ES-I3 (cell line): Measurements from ENCODE around the gene R3HDML.
"Not testable (repeated sequence)": the region's sequence is repeated elsewhere in the genome, so short reads cannot be mapped to it uniquely, and the experiment has no call there.

Experiments
- H3K36me3 ChIP-seq: 2 replicates; pipeline ENCODE4 v1.6.1; 2013; ENCODE audit warnings: mild to moderate bottlenecking, low read length, control low read depth, moderate library complexity; ENCODE audit not compliant: insufficient read depth
- H3K4me1 ChIP-seq: 2 replicates; pipeline ENCODE4 v1.6.1; 2013; ENCODE audit warnings: mild to moderate bottlenecking, control low read depth, low read length; ENCODE audit not compliant: insufficient read depth
- H3K9ac ChIP-seq: 2 replicates; pipeline ENCODE4 v1.6.1; 2013; ENCODE audit warnings: low read depth, mild to moderate bottlenecking, low read length, moderate library complexity
- H3K9me3 ChIP-seq: 2 replicates; pipeline ENCODE4 v1.6.1; 2013; ENCODE audit warnings: mild to moderate bottlenecking, low read length, moderate library complexity; ENCODE audit not compliant: control insufficient read depth, insufficient read depth

Gene R3HDML

DNA sequence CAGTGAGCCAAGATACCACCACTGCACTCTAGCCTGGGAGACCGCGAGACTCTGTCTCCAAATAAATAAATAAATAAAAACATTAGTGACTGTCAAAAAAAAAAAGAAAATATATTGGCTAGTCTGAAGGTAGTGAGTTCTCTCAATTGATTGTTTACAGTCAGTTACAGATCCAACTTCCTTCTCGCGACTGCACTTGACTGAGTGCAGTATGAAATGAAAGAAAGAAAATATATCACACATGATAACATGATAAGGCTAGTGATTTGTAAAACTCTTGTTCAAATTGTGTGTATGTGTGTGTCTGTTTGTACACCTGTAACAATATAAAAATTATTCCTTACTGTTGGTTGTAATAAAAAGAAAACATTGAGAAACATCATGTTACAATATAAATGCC lies 7.9 kb downstream of the R3HDML start:
- Histone ChIP-seq H3K9me3 (no peaks in the 10 kb centered on the region), H3K36me3 (no peaks in the 10 kb centered on the region), H3K4me1 (no peaks in the 10 kb centered on the region; the same call in 1 of the 2 replicates)

DNA sequence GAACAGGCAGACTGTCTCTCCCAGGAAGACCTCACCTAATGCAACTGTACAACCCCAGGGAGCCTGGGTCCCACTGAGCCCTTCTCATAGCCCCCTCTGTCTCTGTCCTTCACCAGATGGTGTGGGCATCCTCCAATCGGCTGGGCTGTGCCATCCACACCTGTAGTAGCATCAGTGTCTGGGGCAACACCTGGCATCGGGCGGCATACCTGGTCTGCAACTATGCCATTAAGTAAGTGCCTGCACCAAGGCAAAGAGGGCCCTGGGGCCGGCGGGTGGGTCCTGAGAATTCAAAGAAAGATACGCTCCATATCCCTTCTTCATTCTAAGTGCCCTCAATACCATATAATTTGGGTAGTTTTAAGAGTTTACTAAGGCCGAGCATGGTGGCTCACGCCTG lies 8.3 kb downstream of the R3HDML start:
- Histone ChIP-seq H3K9ac (no peak overlapping the region), H3K36me3 (no peaks in the 10 kb centered on the region), H3K9me3 (no peaks in the 10 kb centered on the region), H3K4me1 (no peaks in the 10 kb centered on the region; the same call in 1 of the 2 replicates)

More for the DNA sequence above, 7.9 kb downstream of the R3HDML start:
- no peak overlapping the region for H3K9ac ChIP-seq

- not testable (repeated sequence) for H3K36me3 ChIP-seq, H3K9me3 ChIP-seq, H3K9ac ChIP-seq, H3K4me1 ChIP-seq
Measured at GRCh38 chr20:44345941-44346340, 9.1 kb downstream of the R3HDML start.

DNA sequence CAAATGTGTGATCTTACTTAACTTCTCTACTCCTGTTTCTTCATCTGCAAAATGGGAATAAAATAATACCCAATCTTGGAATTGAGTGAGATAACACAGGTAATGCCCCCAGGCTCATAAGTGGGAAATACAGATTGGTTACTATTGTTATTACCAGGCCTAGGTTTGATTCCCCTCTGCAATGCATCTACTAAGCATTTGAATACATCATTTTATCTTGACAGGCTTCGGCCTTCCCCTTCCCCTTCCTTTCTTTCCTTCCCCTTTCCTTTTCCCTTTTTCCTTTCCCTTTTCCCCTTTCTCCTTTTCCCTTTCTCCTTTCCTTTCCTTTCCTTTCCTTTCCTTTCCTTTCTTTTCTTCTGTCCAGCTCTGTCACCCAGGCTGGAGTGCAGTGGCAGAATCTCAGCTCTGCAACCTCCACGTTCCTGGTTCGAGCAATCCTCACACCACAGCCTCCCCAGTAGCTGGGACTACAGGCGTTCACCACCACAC lies 11.4 kb downstream of the R3HDML start:
- H3K9ac ChIP-seq, result no peak overlapping the region
- H3K36me3 ChIP-seq, result no peaks in the 10 kb centered on the region
- H3K9me3 ChIP-seq, result no peaks in the 10 kb centered on the region
- H3K4me1 ChIP-seq, result peaks cover 4% of the 10 kb centered on the region; the same call in 1 of the 2 replicates

GRCh38 chr20:44349349-44349748 lies 12.5 kb downstream of the R3HDML start:
- Histone ChIP-seq H3K4me1 (peaks cover 4% of the 10 kb centered on the region; the same call in 1 of the 2 replicates), H3K9me3 (no peaks in the 10 kb centered on the region), H3K36me3 (no peaks in the 10 kb centered on the region), H3K9ac (no peak overlapping the region)

DNA sequence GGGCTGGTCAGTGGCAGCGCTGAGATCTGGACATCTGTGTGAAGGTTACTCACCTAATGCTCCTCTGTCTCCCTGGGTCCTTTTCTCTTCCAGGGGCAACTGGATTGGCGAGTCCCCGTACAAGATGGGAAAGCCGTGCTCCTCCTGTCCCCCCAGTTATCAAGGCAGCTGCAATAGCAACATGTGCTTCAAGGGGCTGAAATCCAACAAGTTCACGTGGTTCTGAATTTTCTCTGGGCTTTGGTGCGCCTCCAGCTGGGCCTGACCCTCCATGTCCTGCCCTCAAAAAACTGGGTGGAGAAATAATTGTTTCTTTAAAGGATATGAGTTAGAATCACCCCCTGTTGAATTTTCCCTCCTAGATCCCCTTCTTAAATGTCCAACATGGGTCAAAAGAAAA lies 13.7 kb downstream of the R3HDML start:
- Histone ChIP-seq H3K9me3 (no peaks in the 10 kb centered on the region), H3K36me3 (no peaks in the 10 kb centered on the region), H3K4me1 (peaks cover 4% of the 10 kb centered on the region; the same call in 1 of the 2 replicates), H3K9ac (no peak overlapping the region)

GRCh38 chr20:44354979-44355497 lies 18.2 kb downstream of the R3HDML start:
- H3K4me1 ChIP-seq, result peaks cover 4% of the 10 kb centered on the region; the same call in 1 of the 2 replicates
- no peaks in the 10 kb centered on the region for H3K36me3 ChIP-seq
- no peak overlapping the region for H3K9ac ChIP-seq
- no peaks in the 10 kb centered on the region for H3K9me3 ChIP-seq

GRCh38 chr20:44355498-44356352 lies 18.9 kb downstream of the R3HDML start, which contains the start of gene HNF4A:
Gene HNF4A (plus strand): TSS chr20:44355699. CDS start chr20:44355805, 106 bp downstream.
- H3K4me1 ChIP-seq, result peaks cover 4% of the 10 kb centered on the region; the same call in 1 of the 2 replicates
- no peak within 1 kb of the TSS for H3K9ac ChIP-seq
- H3K36me3 ChIP-seq, result no peaks in the 10 kb centered on the region
- H3K9me3 ChIP-seq, result no peaks in the 10 kb centered on the region

DNA sequence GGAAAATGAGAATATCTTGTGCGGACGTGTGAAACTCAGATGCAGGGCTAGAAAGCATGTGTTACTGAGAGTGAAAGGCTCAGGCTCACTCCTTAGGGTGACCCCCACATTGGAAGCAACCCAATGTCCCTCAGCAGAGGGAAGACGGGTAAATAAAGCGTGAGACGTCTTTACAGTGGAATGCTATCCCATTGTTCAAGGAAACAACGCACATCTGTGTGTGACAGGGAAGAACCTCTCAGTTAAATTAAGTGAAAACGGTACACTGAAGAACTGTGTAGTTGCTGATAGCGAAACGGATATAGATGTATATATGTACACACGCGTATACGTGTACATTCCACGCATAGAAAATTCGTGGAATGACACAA lies 19.5 kb downstream of the R3HDML start:
- Histone ChIP-seq H3K4me1 (peaks cover 4% of the 10 kb centered on the region; the same call in 1 of the 2 replicates), H3K9ac (no peak overlapping the region), H3K9me3 (no peaks in the 10 kb centered on the region), H3K36me3 (no peaks in the 10 kb centered on the region)

DNA sequence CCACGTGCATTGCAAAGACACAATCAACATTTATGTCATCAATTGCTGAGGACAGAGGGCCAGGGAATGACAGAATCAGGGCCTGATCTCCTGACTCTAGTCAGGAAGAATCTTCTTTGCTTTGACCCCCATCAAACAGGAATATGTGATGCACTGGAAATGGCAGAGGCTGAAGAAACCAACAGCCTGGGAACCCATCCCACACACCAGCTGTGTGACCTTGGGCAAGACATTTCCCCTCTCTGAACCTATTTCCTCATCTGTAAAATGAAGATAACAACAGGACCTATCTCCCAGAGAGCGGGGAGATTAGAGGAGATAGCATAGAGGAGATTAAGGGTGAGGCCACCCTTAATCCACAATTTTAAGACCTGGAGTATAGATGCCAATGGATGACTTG lies 20.2 kb downstream of the R3HDML start:
- Histone ChIP-seq H3K9ac (no peak overlapping the region), H3K4me1 (peaks cover 4% of the 10 kb centered on the region; the same call in 1 of the 2 replicates), H3K36me3 (no peaks in the 10 kb centered on the region), H3K9me3 (no peaks in the 10 kb centered on the region)

DNA sequence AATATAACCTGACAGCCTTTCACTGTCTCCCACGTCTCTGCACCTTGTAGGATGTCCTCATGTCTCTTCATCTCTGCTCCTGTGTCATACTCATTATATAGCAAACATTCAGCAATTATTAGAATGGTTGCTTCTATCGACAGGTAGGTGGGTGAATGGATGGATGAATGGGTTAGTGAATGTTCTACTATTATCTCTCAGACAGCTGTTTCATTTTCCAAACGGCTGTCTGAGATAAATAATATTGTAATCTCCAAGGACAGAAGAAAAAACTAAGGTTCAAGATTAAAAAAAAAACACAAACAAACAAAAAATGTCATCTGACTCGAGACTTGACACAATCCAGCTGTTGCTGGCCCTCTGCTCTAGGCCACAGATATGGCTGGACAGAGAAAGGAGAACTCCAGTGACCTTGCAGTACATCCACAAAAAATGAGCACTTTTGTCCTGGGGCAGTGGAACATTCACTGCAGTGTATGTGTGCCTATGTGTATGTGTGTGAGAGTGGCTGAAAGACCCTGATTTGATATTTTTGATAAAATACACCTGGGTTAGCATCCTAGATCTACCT lies 20.8 kb downstream of the R3HDML start:
- H3K4me1 ChIP-seq, result no peaks in the 10 kb centered on the region

DNA sequence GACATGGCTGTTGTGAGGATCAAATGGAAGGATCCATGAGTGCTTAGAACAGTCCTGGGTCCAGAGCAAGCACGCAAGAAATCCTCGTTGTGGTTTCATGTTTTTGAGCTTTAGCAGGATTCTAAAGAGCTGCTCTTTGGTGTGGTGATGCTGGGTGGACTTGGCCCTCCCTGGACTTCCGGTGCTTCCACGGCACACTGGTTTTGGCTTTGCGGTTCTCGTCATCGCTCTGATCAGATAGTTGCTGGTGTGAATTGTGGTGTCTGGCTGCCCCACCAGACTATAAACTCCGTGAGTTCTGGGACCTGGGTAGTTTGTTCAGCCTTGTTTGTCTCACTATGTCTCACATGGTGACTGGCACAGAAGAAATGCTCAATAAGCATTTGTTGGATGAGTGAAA lies 21.9 kb downstream of the R3HDML start:
- no peaks in the 10 kb centered on the region for H3K4me1 ChIP-seq
- H3K9me3 ChIP-seq, result no peaks in the 10 kb centered on the region
- no peak overlapping the region for H3K9ac ChIP-seq
- H3K36me3 ChIP-seq, result no peaks in the 10 kb centered on the region

More for the DNA sequence above, 20.8 kb downstream of the R3HDML start:
- H3K36me3 ChIP-seq, result no peaks in the 10 kb centered on the region
- H3K9me3 ChIP-seq, result no peaks in the 10 kb centered on the region
- no peak overlapping the region for H3K9ac ChIP-seq

- Histone ChIP-seq H3K4me1 (no peaks in the 10 kb centered on the region), H3K9ac (no peak overlapping the region), H3K9me3 (no peaks in the 10 kb centered on the region), H3K36me3 (no peaks in the 10 kb centered on the region)
Measured at GRCh38 chr20:44360221-44360620, 23.4 kb downstream of the R3HDML start.

DNA sequence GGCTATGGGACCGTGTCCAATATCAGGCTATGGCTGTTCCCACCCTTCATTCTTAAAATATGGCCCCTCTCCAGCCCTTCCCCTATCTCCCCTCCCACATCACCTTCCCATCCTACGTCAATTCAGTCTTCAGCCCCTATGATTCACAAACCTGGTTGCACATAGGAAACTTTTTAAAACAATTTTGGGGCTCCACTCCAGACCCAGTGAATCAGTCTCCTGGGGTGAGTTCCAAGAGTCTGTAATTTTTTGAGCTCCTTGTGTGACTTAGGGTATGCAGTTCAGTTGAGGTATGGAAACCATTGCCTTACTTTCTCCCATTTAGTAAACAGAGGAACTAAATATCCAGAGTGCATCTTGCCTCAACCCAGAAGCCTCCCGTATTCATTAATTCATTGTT lies 24.2 kb downstream of the R3HDML start:
- Histone ChIP-seq H3K4me1 (no peaks in the 10 kb centered on the region), H3K9ac (no peak overlapping the region), H3K36me3 (no peaks in the 10 kb centered on the region), H3K9me3 (no peaks in the 10 kb centered on the region)
